22Rv1 (cell line): Measurements from ENCODE around the gene CELA1.

Experiments
- ZFX ChIP-seq: fragments of 450-650 bp; IDR thresholded peaks from 2 replicates; pipeline ENCODE4 v1.6.1; 2017; ENCODE audit warnings: antibody characterized with exemption, borderline replicate concordance
- TF ChIP-seq, protein P1 (sequence below): fragments of 450-650 bp; IDR thresholded peaks from 2 replicates; pipeline ENCODE4 v1.5.1; 2017; ENCODE audit warnings: mild to moderate bottlenecking

DNA sequence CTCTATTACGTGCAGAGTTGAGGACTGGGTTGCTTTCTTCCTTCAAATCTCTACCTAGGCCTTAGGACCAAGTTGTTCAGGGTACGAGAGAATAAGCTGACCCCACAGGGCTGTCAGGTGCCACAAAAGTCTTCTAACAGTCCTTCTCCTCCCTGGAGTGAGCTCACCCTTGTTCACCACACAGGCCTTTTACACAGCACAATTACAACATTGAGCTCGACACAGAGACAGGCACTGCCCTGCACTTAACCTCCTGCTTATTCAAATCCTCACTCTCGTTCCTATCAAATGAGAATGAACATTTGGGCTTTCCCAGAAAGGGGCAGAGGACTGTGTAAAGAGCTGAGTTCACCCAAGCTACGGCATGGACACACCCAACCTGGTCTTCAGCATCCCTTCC, 42.4 kb upstream of the CELA1 start:
- TF ChIP-seq, protein P1, sequence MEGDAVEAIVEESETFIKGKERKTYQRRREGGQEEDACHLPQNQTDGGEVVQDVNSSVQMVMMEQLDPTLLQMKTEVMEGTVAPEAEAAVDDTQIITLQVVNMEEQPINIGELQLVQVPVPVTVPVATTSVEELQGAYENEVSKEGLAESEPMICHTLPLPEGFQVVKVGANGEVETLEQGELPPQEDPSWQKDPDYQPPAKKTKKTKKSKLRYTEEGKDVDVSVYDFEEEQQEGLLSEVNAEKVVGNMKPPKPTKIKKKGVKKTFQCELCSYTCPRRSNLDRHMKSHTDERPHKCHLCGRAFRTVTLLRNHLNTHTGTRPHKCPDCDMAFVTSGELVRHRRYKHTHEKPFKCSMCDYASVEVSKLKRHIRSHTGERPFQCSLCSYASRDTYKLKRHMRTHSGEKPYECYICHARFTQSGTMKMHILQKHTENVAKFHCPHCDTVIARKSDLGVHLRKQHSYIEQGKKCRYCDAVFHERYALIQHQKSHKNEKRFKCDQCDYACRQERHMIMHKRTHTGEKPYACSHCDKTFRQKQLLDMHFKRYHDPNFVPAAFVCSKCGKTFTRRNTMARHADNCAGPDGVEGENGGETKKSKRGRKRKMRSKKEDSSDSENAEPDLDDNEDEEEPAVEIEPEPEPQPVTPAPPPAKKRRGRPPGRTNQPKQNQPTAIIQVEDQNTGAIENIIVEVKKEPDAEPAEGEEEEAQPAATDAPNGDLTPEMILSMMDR, result no peak
- no peak for TF ChIP-seq ZFX
